Measurements from ENCODE around the gene SCN1A. TPM values are rescaled to one million over a fixed set of nuclear protein-coding genes. Genes with fewer than 3 reads are reported as not detected.

The SCN1A gene
- total RNA-seq, 8 experiments from 2014 or later = 0.10 to 50.7 (median 4.1) TPM

- in situ Hi-C loops (cut with MboI; ENCODE audit: low pct_unique_long_range_greater_than_20kb in 2 of 9, low sequenced_read_pairs in 9 of 9, unreplicated experiment in 9 of 9) = loop anchor here in 3 of 9 experiments (25.0 kb wide), 1 partner anchor 172 kb away; the partner anchor contains the start of gene TTC21B (in 3 of the 3)
- ATAC-seq (replicated peaks in 6 of 8) = peak in 3 of 8 experiments; percentile 59 to 77 (median 62)
- no peak overlapping the region for H3K4me3 ChIP-seq
- H3K27ac ChIP-seq = no peak overlapping the region
- H3K4me1 ChIP-seq (replicated peaks in 1 of 2) = no peaks in the 10 kb centered on the region
- WGBS, 10 experiments = 0 to 100% (median 72%) methylated on average over 1 to 3 of the region's 3 CpGs
Measured at GRCh38 chr2:166134252-166135151, 6.7 kb upstream of the SCN1A start.

- no peak overlapping the region for H3K27ac ChIP-seq
- no peak overlapping the region for H3K4me3 ChIP-seq
- in situ Hi-C loops (cut with MboI; ENCODE audit: low pct_unique_long_range_greater_than_20kb in 2 of 9, low sequenced_read_pairs in 9 of 9, unreplicated experiment in 9 of 9) = loop anchor here in 3 of 9 experiments (25.0 kb wide), 1 partner anchor 171 kb away; the partner anchor contains the start of gene TTC21B (in 3 of the 3)
- ATAC-seq (replicated peaks in 6 of 8) = no peak
- H3K4me1 ChIP-seq (replicated peaks in 1 of 2) = no peaks in the 10 kb centered on the region
- WGBS, 10 experiments = 59 to 85% (median 76%) methylated on average over 5 to 7 of the region's 7 CpGs; no CpG with 5 or more reads in 1 of the 10 experiments
Measured at GRCh38 chr2:166133653-166134052, 5.8 kb upstream of the SCN1A start.

GRCh38 chr2:166128156-166128505 lies 311 bp upstream of the SCN1A start:
- Histone ChIP-seq H3K27ac (no peak overlapping the region), H3K4me1 (replicated peaks in 1 of 2) (peaks cover 11 to 21% of the 10 kb centered on the region in 2 donors), H3K4me3 (no peak overlapping the region)
- in situ Hi-C loops (cut with MboI; ENCODE audit: low pct_unique_long_range_greater_than_20kb in 2 of 9, low sequenced_read_pairs in 9 of 9, unreplicated experiment in 9 of 9) = loop anchor here in 3 of 9 experiments (25.0 kb wide), 1 partner anchor 166 kb away; the partner anchor contains the start of gene TTC21B (in 3 of the 3)
- ATAC-seq (replicated peaks in 6 of 8) = no peak

- in situ Hi-C loops (cut with MboI; ENCODE audit: low pct_unique_long_range_greater_than_20kb in 2 of 9, low sequenced_read_pairs in 9 of 9, unreplicated experiment in 9 of 9) = loop anchor here in 3 of 9 experiments (25.0 kb wide), 1 partner anchor 164 kb away; the partner anchor contains the start of gene TTC21B (in 3 of the 3)
- Histone ChIP-seq H3K4me3 (peak overlapping the region in 3 of 5 donors; percentile 19 to 26 (median 23)), H3K27ac (no peak overlapping the region), H3K4me1 (replicated peaks in 1 of 2) (peaks cover 11 to 21% of the 10 kb centered on the region in 2 donors)
- peak in 5 of 8 experiments; percentile 16 to 61 (median 59) for ATAC-seq (replicated peaks in 6 of 8)
- WGBS, 10 experiments = 59 to 100% (median 73%) methylated on average over 2 to 6 of the region's 6 CpGs; no CpG with 5 or more reads in 1 of the 10 experiments
Measured at GRCh38 chr2:166126007-166126639, 1.7 kb downstream of the SCN1A start.

- in situ Hi-C loops (cut with MboI; ENCODE audit: low pct_unique_long_range_greater_than_20kb in 2 of 9, low sequenced_read_pairs in 9 of 9, unreplicated experiment in 9 of 9) = loop anchor here in 3 of 9 experiments (25.0 kb wide), 1 partner anchor 163 kb away; the partner anchor contains the start of gene TTC21B (in 3 of the 3)
- Histone ChIP-seq H3K27ac (no peak overlapping the region), H3K4me3 (peak overlapping the region in 1 of 5 donors; percentile 23), H3K4me1 (replicated peaks in 1 of 2) (peaks cover 11 to 21% of the 10 kb centered on the region in 2 donors)
- 0 to 67% (median 32%) methylated on average over 1 to 2 of the region's 2 CpGs; no CpG with 5 or more reads in 2 of the 10 experiments for WGBS, 10 experiments
- ATAC-seq (replicated peaks in 6 of 8) = peak in 7 of 8 experiments; percentile 15 to 90 (median 50)
Measured at GRCh38 chr2:166125557-166125956, 2.3 kb downstream of the SCN1A start.

GRCh38 chr2:166118180-166118579 lies 9.6 kb downstream of the SCN1A start:
- no peaks in the 10 kb centered on the region for H3K4me1 ChIP-seq (replicated peaks in 1 of 2)
- in situ Hi-C loops (cut with MboI; ENCODE audit: low pct_unique_long_range_greater_than_20kb in 2 of 9, low sequenced_read_pairs in 9 of 9, unreplicated experiment in 9 of 9) = loop anchor here in 2 of 9 experiments (25.0 kb wide), 1 partner anchor 156 kb away; the partner anchor contains the start of gene TTC21B (in 2 of the 2)
- no peak overlapping the region for H3K4me3 ChIP-seq
- WGBS, 10 experiments = 53 to 100% (median 96%) methylated on average over 2 to 4 of the region's 4 CpGs
- ATAC-seq (replicated peaks in 6 of 8) = no peak
- H3K27ac ChIP-seq = no peak overlapping the region

GRCh38 chr2:166117491-166117890 lies 10.3 kb downstream of the SCN1A start:
- Histone ChIP-seq H3K4me3 (no peak overlapping the region), H3K4me1 (replicated peaks in 1 of 2) (no peaks in the 10 kb centered on the region), H3K27ac (no peak overlapping the region)
- no peak for ATAC-seq (replicated peaks in 6 of 8)
- 18 to 100% (median 95%) methylated on average over 2 to 6 of the region's 6 CpGs; no CpG with 5 or more reads in 1 of the 10 experiments for WGBS, 10 experiments
- in situ Hi-C loops (cut with MboI; ENCODE audit: low pct_unique_long_range_greater_than_20kb in 2 of 9, low sequenced_read_pairs in 9 of 9, unreplicated experiment in 9 of 9) = loop anchor here in 2 of 9 experiments (25.0 kb wide), 1 partner anchor 155 kb away; the partner anchor contains the start of gene TTC21B (in 2 of the 2)

- in situ Hi-C loops (cut with MboI; ENCODE audit: low pct_unique_long_range_greater_than_20kb in 2 of 9, low sequenced_read_pairs in 9 of 9, unreplicated experiment in 9 of 9) = loop anchor here in 2 of 9 experiments (25.0 kb wide), 1 partner anchor 153 kb away; the partner anchor contains the start of gene TTC21B (in 2 of the 2)
- H3K4me3 ChIP-seq = no peak overlapping the region
- 58 to 100% (median 77%) methylated on average over 1 to 4 of the region's 4 CpGs for WGBS, 10 experiments
- H3K27ac ChIP-seq = no peak overlapping the region
- no peaks in the 10 kb centered on the region for H3K4me1 ChIP-seq (replicated peaks in 1 of 2)
- no peak for ATAC-seq (replicated peaks in 6 of 8)
Measured at GRCh38 chr2:166115589-166115988, 12.2 kb downstream of the SCN1A start.

GRCh38 chr2:166112193-166112605 lies 15.6 kb downstream of the SCN1A start:
- no peak overlapping the region for H3K27ac ChIP-seq
- no peak overlapping the region for H3K4me3 ChIP-seq
- no peaks in the 10 kb centered on the region for H3K4me1 ChIP-seq (replicated peaks in 1 of 2)
- ATAC-seq (replicated peaks in 6 of 8) = peak in 5 of 8 experiments; percentile 20 to 89 (median 33)
- in situ Hi-C loops (cut with MboI; ENCODE audit: low pct_unique_long_range_greater_than_20kb in 2 of 9, low sequenced_read_pairs in 9 of 9, unreplicated experiment in 9 of 9) = loop anchor here in 2 of 9 experiments (25.0 kb wide), 1 partner anchor 150 kb away; the partner anchor contains the start of gene TTC21B (in 2 of the 2)
- 0 to 82% (median 44%) methylated on average over 1 of the region's 1 CpG; no CpG with 5 or more reads in 3 of the 10 experiments for WGBS, 10 experiments

GRCh38 chr2:166106431-166107015 lies 21.3 kb downstream of the SCN1A start:
- ATAC-seq (replicated peaks in 6 of 8) = peak in 4 of 8 experiments; percentile 28 to 83 (median 53)
- Histone ChIP-seq H3K4me1 (replicated peaks in 1 of 2) (no peaks in the 10 kb centered on the region), H3K4me3 (no peak overlapping the region), H3K27ac (no peak overlapping the region)
- in situ Hi-C loops (cut with MboI; ENCODE audit: low pct_unique_long_range_greater_than_20kb in 2 of 9, low sequenced_read_pairs in 9 of 9, unreplicated experiment in 9 of 9) = loop anchor here in 2 of 9 experiments (25.0 kb wide), 1 partner anchor 144 kb away; the partner anchor contains the start of gene TTC21B (in 2 of the 2)
- WGBS, 10 experiments = 20 to 65% (median 46%) methylated on average over 2 to 7 of the region's 7 CpGs; no CpG with 5 or more reads in 2 of the 10 experiments

- 46 to 100% (median 88%) methylated on average over 1 to 3 of the region's 3 CpGs; no CpG with 5 or more reads in 2 of the 10 experiments for WGBS, 10 experiments
Measured at GRCh38 chr2:166104773-166105172, 23.0 kb downstream of the SCN1A start.

GRCh38 chr2:166104084-166104483 lies 23.7 kb downstream of the SCN1A start:
- in situ Hi-C loops (cut with MboI; ENCODE audit: low pct_unique_long_range_greater_than_20kb in 2 of 9, low sequenced_read_pairs in 9 of 9, unreplicated experiment in 9 of 9) = loop anchor here in 2 of 9 experiments (25.0 kb wide), 1 partner anchor 142 kb away; the partner anchor contains the start of gene TTC21B (in 2 of the 2)
- no peaks in the 10 kb centered on the region for H3K4me1 ChIP-seq (replicated peaks in 1 of 2)
- ATAC-seq (replicated peaks in 6 of 8) = no peak
- WGBS, 10 experiments = 44 to 100% (median 87%) methylated on average over 1 of the region's 1 CpG; no CpG with 5 or more reads in 2 of the 10 experiments
- H3K4me3 ChIP-seq = no peak overlapping the region
- no peak overlapping the region for H3K27ac ChIP-seq

More at GRCh38 chr2:166104773-166105172, 23.0 kb downstream of the SCN1A start:
- in situ Hi-C loops (cut with MboI; ENCODE audit: low pct_unique_long_range_greater_than_20kb in 2 of 9, low sequenced_read_pairs in 9 of 9, unreplicated experiment in 9 of 9) = loop anchor here in 2 of 9 experiments (25.0 kb wide), 1 partner anchor 142 kb away; the partner anchor contains the start of gene TTC21B (in 2 of the 2)
- H3K4me3 ChIP-seq = no peak overlapping the region
- ATAC-seq (replicated peaks in 6 of 8) = no peak
- H3K27ac ChIP-seq = no peak overlapping the region
- H3K4me1 ChIP-seq (replicated peaks in 1 of 2) = no peaks in the 10 kb centered on the region

Data from motor neuron (in vitro differentiated cells).